ENCODE data around the gene IL1RAPL1. TPM values are rescaled to one million over a fixed set of nuclear protein-coding genes. Genes with fewer than 3 reads are reported as not detected.

The IL1RAPL1 gene
- total RNA-seq, 2 experiments from 2014 or later, result not detected

GRCh38 chrX:29453333-29453732, 866.1 kb downstream of the IL1RAPL1 start:
- CTCF ChIA-PET, result no interaction called here
- no peak overlapping the region for H3K27ac Mint-ChIP-seq
- no peaks in the 10 kb centered on the region for H3K36me3 Mint-ChIP-seq
- peaks cover 3% of the 10 kb centered on the region for H3K9me3 Mint-ChIP-seq (ENCODE audit: low read depth)
- no peaks in the 10 kb centered on the region for H3K27me3 Mint-ChIP-seq
- ATAC-seq (no peak), DNase-seq (no peak)
- H3K4me1 Mint-ChIP-seq, result no peaks in the 10 kb centered on the region
- no peak overlapping the region for H3K4me3 Mint-ChIP-seq

GRCh38 chrX:29455702-29456101, 868.5 kb downstream of the IL1RAPL1 start:
- no peaks in the 10 kb centered on the region for H3K36me3 Mint-ChIP-seq
- CTCF ChIA-PET, result no interaction called here
- H3K27ac Mint-ChIP-seq, result no peak overlapping the region
- peaks cover 7% of the 10 kb centered on the region for H3K9me3 Mint-ChIP-seq (ENCODE audit: low read depth)
- DNase-seq (no peak), ATAC-seq (no peak)
- H3K27me3 Mint-ChIP-seq, result no peaks in the 10 kb centered on the region
- no peak overlapping the region for H3K4me3 Mint-ChIP-seq
- H3K4me1 Mint-ChIP-seq, result no peaks in the 10 kb centered on the region

- no peak for ATAC-seq
- H3K4me1 Mint-ChIP-seq, result no peaks in the 10 kb centered on the region
Observed at GRCh38 chrX:29461039-29461438, 873.8 kb downstream of the IL1RAPL1 start.

GRCh38 chrX:29466456-29466855, 879.2 kb downstream of the IL1RAPL1 start:
- DNase-seq, result no peak
- CTCF ChIA-PET, result no interaction called here
- Mint-ChIP-seq H3K36me3 (no peaks in the 10 kb centered on the region), H3K4me3 (no peak overlapping the region), H3K4me1 (no peaks in the 10 kb centered on the region), H3K9me3 (ENCODE audit: low read depth) (no peaks in the 10 kb centered on the region), H3K27me3 (no peaks in the 10 kb centered on the region), H3K27ac (no peak overlapping the region)
- ATAC-seq, result no peak

More at GRCh38 chrX:29461039-29461438, 873.8 kb downstream of the IL1RAPL1 start:
- no peak overlapping the region for H3K4me3 Mint-ChIP-seq
- H3K36me3 Mint-ChIP-seq, result no peaks in the 10 kb centered on the region
- no peaks in the 10 kb centered on the region for H3K27me3 Mint-ChIP-seq
- H3K27ac Mint-ChIP-seq, result no peak overlapping the region
- DNase-seq, result no peak
- peaks cover 5% of the 10 kb centered on the region for H3K9me3 Mint-ChIP-seq (ENCODE audit: low read depth)
- CTCF ChIA-PET, result no interaction called here

GRCh38 chrX:29468911-29469494, 881.8 kb downstream of the IL1RAPL1 start:
- Mint-ChIP-seq H3K4me1 (no peaks in the 10 kb centered on the region), H3K4me3 (no peak overlapping the region), H3K27ac (no peak overlapping the region), H3K9me3 (ENCODE audit: low read depth) (no peaks in the 10 kb centered on the region), H3K27me3 (no peaks in the 10 kb centered on the region), H3K36me3 (no peaks in the 10 kb centered on the region)
- ATAC-seq (no peak), DNase-seq (no peak)
- CTCF ChIA-PET, result no interaction called here

GRCh38 chrX:29470030-29470429, 882.8 kb downstream of the IL1RAPL1 start:
- ATAC-seq (no peak), DNase-seq (no peak)
- Mint-ChIP-seq H3K4me1 (no peaks in the 10 kb centered on the region), H3K36me3 (no peaks in the 10 kb centered on the region), H3K4me3 (no peak overlapping the region), H3K27ac (no peak overlapping the region), H3K27me3 (no peaks in the 10 kb centered on the region), H3K9me3 (ENCODE audit: low read depth) (no peaks in the 10 kb centered on the region)
- CTCF ChIA-PET, result no interaction called here

GRCh38 chrX:29471829-29472228, 884.6 kb downstream of the IL1RAPL1 start:
- Mint-ChIP-seq H3K4me3 (no peak overlapping the region), H3K9me3 (ENCODE audit: low read depth) (no peaks in the 10 kb centered on the region), H3K4me1 (no peaks in the 10 kb centered on the region), H3K36me3 (no peaks in the 10 kb centered on the region), H3K27ac (no peak overlapping the region), H3K27me3 (no peaks in the 10 kb centered on the region)
- CTCF ChIA-PET, result no interaction called here
- no peak for ATAC-seq
- DNase-seq, result no peak

GRCh38 chrX:29477878-29478277, 890.6 kb downstream of the IL1RAPL1 start:
- DNase-seq (no peak), ATAC-seq (no peak)
- CTCF ChIA-PET, result no interaction called here
- H3K4me3 Mint-ChIP-seq, result no peak overlapping the region
- H3K9me3 Mint-ChIP-seq (ENCODE audit: low read depth), result no peaks in the 10 kb centered on the region
- H3K36me3 Mint-ChIP-seq, result no peaks in the 10 kb centered on the region
- no peak overlapping the region for H3K27ac Mint-ChIP-seq
- H3K27me3 Mint-ChIP-seq, result no peaks in the 10 kb centered on the region
- no peaks in the 10 kb centered on the region for H3K4me1 Mint-ChIP-seq

- CTCF ChIA-PET, result no interaction called here
- Mint-ChIP-seq H3K4me1 (no peaks in the 10 kb centered on the region), H3K9me3 (ENCODE audit: low read depth) (no peaks in the 10 kb centered on the region), H3K27ac (no peak overlapping the region), H3K4me3 (no peak overlapping the region), H3K27me3 (no peaks in the 10 kb centered on the region), H3K36me3 (no peaks in the 10 kb centered on the region)
- ATAC-seq (no peak), DNase-seq (no peak)
Observed at GRCh38 chrX:29478336-29479069, 891.3 kb downstream of the IL1RAPL1 start.

GRCh38 chrX:29487214-29487613, 900.0 kb downstream of the IL1RAPL1 start:
- H3K27ac Mint-ChIP-seq, result no peak overlapping the region
- no peaks in the 10 kb centered on the region for H3K9me3 Mint-ChIP-seq (ENCODE audit: low read depth)
- H3K27me3 Mint-ChIP-seq, result no peaks in the 10 kb centered on the region
- DNase-seq (no peak), ATAC-seq (no peak)
- H3K4me1 Mint-ChIP-seq, result no peaks in the 10 kb centered on the region
- no peaks in the 10 kb centered on the region for H3K36me3 Mint-ChIP-seq
- H3K4me3 Mint-ChIP-seq, result no peak overlapping the region
- CTCF ChIA-PET, result no interaction called here

- Mint-ChIP-seq H3K27me3 (no peaks in the 10 kb centered on the region), H3K9me3 (ENCODE audit: low read depth) (no peaks in the 10 kb centered on the region), H3K4me1 (no peaks in the 10 kb centered on the region), H3K4me3 (no peak overlapping the region), H3K36me3 (no peaks in the 10 kb centered on the region), H3K27ac (no peak overlapping the region)
- CTCF ChIA-PET, result no interaction called here
- DNase-seq (no peak), ATAC-seq (no peak)
Observed at GRCh38 chrX:29487714-29488113, 900.5 kb downstream of the IL1RAPL1 start.

- Mint-ChIP-seq H3K36me3 (no peaks in the 10 kb centered on the region), H3K4me1 (no peaks in the 10 kb centered on the region), H3K27ac (no peak overlapping the region), H3K4me3 (no peak overlapping the region), H3K27me3 (no peaks in the 10 kb centered on the region), H3K9me3 (ENCODE audit: low read depth) (no peaks in the 10 kb centered on the region)
- DNase-seq (no peak), ATAC-seq (no peak)
- CTCF ChIA-PET, result no interaction called here
Observed at GRCh38 chrX:29488919-29489318, 901.7 kb downstream of the IL1RAPL1 start.

GRCh38 chrX:29490606-29491005, 903.4 kb downstream of the IL1RAPL1 start:
- no peak overlapping the region for H3K27ac Mint-ChIP-seq
- CTCF ChIA-PET, result no interaction called here
- ATAC-seq, result no peak

GRCh38 chrX:29491659-29492058, 904.4 kb downstream of the IL1RAPL1 start:
- Mint-ChIP-seq H3K27me3 (no peaks in the 10 kb centered on the region), H3K36me3 (no peaks in the 10 kb centered on the region), H3K4me3 (no peak overlapping the region), H3K9me3 (ENCODE audit: low read depth) (no peaks in the 10 kb centered on the region), H3K27ac (no peak overlapping the region), H3K4me1 (no peaks in the 10 kb centered on the region)
- DNase-seq (no peak), ATAC-seq (no peak)
- CTCF ChIA-PET, result no interaction called here

More at GRCh38 chrX:29490606-29491005, 903.4 kb downstream of the IL1RAPL1 start:
- H3K36me3 Mint-ChIP-seq, result no peaks in the 10 kb centered on the region
- DNase-seq, result no peak
- H3K4me1 Mint-ChIP-seq, result no peaks in the 10 kb centered on the region
- no peaks in the 10 kb centered on the region for H3K9me3 Mint-ChIP-seq (ENCODE audit: low read depth)
- no peak overlapping the region for H3K4me3 Mint-ChIP-seq
- H3K27me3 Mint-ChIP-seq, result no peaks in the 10 kb centered on the region

Measured in activated CD8-positive, alpha-beta memory T cell treated with anti-CD3 and anti-CD28 coated beads, Interleukin-2, amount 10 ng/mL, durations not matched to agents 7 days and 5 days (primary cell).